ENCODE results near the gene CFH.
"Not testable (repeated sequence)": the region's sequence is repeated elsewhere in the genome, so short reads cannot be mapped to it uniquely, and the experiment has no call there.

The CFH gene

DNA sequence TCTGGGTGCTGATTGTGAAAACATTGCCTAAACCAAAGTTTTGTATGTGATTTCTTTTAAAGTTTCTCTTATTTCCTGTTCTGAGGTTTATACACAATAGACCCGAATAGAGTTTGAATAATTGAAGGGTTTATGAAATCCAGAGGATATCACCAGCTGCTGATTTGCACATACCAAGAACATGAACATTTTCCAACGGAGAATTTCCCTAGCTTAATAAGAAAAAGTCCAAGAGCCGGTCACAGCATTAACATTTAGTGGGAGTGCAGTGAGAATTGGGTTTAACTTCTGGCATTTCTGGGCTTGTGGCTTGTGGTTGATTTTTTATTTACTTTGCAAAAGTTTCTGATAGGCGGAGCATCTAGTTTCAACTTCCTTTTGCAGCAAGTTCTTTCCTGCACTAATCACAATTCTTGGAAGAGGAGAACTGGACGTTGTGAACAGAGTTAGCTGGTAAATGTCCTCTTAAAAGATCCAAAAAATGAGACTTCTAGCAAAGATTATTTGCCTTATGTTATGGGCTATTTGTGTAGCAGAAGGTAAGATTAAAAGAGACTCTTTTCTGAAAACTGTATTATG lies at the start of gene CFH:
Gene CFH, plus strand, starts transcription at position 407 of the 579 bp plus-strand sequence. Its CDS starts 75 bp downstream, at position 482.
- no peak for DNase-seq (ENCODE audit: low read depth in 1 of 2, low spot score in 1 of 2)

GRCh38 chr1:196603651-196604050 lies 48.2 kb upstream of the CFH start:
- no peak for DNase-seq (ENCODE audit: low read depth in 1 of 2, low spot score in 1 of 2)

DNA sequence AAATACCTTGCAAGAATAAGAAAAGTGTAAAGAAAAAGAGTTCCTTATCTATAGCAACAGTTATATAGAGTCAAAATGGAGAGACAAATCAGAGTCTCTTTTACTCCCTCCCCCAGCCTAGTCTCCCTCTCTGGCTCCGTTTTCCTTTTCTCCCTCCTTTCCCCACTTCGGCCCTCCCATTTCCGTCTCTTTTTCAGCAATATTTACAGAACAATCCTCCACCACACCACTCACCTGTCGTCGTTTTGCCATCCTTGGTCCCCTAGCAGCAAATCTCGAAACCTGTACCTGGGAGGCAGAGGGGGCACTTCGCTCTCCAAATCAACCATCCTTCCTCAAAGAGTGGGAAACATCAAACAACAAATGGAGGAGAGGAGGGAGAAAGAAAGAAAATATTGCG lies 43.9 kb upstream of the CFH start:
- DNase-seq (ENCODE audit: low read depth in 1 of 2, low spot score in 1 of 2) = no peak

- DNase-seq (ENCODE audit: low read depth in 1 of 2, low spot score in 1 of 2) = no peak
Observed at GRCh38 chr1:196608390-196609369, 43.2 kb upstream of the CFH start, which contains the start of gene KCNT2. KCNT2 (minus strand) TSS chr1:196608440; CDS start chr1:196608309, 131 bp downstream.

DNA sequence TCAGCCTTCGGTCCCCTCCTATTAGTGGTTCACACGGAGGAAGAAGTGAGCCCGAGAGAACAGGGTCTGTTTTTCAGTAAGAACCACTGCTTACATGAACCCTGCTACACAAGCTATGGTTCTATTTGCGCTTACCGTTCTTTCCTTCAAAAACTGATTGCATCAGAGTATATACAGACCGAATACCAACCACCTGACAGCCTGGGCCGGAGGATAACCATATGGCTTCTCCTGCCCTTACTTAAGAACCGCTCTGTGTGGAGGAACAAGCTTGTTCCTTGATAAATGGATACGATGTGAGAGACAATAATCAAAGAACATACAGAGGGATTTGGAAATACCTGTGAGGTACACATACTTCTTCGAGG lies 42.5 kb upstream of the CFH start:
- DNase-seq (ENCODE audit: low read depth in 1 of 2, low spot score in 1 of 2) = no peak

DNA sequence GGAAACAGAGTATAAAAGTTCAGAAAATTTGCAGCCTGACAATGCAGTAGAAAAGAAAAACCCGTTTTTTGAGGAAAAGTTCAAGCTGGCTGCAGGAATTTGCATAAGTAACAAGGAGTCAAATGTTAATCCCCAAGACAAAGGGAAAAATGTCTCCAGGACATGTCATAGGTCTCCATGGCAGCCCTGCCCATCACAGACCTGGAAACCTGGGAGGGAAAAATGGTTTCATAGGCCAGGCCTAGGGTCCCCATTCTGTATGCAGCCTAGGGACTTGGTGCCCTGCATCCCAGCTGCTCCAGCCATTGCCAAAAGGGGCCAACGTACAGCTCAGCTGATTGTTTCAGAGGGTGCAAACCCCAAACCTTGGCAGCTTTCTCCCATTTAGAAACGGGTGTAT lies 40.0 kb upstream of the CFH start:
- DNase-seq (ENCODE audit: low read depth in 1 of 2, low spot score in 1 of 2) = no peak

GRCh38 chr1:196619721-196620120 lies 32.1 kb upstream of the CFH start:
- no peak for DNase-seq (ENCODE audit: low read depth in 1 of 2, low spot score in 1 of 2)

DNA sequence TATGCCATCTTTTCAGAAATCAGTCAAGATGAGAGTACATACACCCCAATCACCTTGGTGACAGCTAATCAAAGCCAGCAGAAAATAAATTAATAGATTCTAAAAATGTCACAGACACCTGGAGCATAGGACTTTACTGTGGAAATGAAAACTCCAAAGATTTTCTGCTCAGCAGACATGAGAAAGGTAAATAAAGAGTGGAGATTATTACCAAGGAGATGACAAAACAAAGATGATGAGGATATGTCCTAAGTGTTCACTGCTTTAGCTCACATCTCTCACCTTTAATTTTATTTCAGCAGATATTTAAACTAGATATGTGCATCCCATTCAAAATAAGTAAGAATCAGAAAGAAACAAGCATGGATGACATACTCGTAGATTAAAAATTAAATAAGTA lies 28.8 kb upstream of the CFH start:
- no peak for DNase-seq (ENCODE audit: low read depth in 1 of 2, low spot score in 1 of 2)

DNA sequence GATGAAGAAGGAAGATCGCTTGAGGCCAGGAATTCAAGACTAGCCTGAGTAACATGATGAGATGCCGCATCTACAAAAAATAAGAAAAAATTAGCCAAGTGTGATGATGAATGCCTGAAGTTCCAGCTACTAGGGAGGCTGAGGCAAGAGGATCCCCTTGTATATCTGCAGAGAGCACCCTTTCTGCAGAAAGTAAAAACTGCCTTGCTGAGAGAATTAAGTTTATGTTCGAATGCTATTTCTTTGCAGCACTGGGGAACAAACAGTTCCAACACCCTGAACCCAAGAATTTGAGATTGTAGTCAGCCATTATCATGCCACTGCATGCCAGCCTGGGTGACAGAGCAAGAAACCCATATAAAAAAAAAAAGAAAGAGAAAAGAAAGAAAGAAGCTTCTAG lies 23.0 kb upstream of the CFH start:
- DNase-seq (ENCODE audit: low read depth in 1 of 2, low spot score in 1 of 2) = no peak

GRCh38 chr1:196637606-196638005 lies 14.2 kb upstream of the CFH start:
- no peak for DNase-seq (ENCODE audit: low read depth in 1 of 2, low spot score in 1 of 2)

- DNase-seq (ENCODE audit: low read depth in 1 of 2, low spot score in 1 of 2) = no peak
Observed at GRCh38 chr1:196638466-196638865, 13.4 kb upstream of the CFH start.

GRCh38 chr1:196639291-196639690 lies 12.6 kb upstream of the CFH start:
- not testable (repeated sequence) for DNase-seq (ENCODE audit: low read depth in 1 of 2, low spot score in 1 of 2)

DNA sequence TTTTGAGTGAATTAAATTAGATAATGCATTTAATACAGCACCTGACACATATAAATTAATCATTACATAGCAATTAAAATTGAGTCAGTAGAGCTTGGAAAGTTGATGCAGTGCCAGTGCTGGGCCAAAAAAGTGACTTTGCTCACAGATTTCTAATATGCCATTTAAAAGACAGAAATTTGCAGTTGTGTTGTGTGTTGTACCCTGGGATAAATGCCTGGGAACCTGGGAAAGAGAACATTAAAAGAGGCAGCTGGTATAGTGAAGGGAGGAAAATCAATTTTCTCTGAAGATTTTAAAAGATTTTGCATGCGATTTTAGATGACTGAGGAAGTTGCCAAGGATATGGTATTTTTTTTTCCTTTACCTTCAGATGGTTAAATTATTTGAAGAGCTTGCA lies 10.9 kb upstream of the CFH start:
- no peak for DNase-seq (ENCODE audit: low read depth in 1 of 2, low spot score in 1 of 2)

GRCh38 chr1:196649990-196650389 lies 1.9 kb upstream of the CFH start:
- DNase-seq (ENCODE audit: low read depth in 1 of 2, low spot score in 1 of 2) = no peak

DNA sequence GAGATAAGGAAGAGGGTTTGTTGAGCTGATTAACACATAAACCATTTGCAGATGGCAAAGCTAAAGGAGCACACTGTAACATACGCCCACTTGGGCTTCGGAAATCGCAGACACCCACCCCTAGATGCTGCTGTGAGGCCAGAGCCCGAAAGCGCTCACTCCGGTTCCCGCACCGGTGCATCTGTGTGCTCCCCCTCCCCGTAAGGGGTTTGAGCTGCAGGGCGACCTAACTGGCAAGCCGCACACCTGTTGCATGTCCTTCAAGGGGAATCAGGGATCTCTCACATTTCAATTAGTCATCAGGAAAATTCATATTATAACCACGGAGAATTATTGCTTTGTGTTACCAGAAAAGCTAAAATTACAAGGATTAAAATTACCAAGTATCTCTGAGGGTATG lies 1.4 kb upstream of the CFH start:
- DNase-seq (ENCODE audit: low read depth in 1 of 2, low spot score in 1 of 2) = no peak

DNA sequence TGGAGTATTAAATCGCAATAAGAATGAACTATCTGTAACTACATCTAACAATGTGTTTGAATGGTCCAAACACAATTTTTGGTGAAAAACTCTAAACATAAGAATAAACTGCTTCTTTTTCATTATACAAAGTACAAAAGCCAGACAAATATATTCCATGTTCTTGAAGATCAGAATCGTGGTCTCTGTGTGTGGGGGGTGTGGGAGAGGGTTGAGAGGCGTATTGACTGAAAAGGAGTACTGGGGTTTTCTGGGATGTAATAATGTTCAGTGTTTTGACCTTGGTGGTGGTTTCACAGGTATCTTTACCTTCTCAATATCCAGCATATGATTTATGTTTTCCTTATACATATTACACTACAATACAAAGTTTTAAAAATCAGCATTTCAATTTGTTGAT lies 764 bp upstream of the CFH start:
- no peak for DNase-seq (ENCODE audit: low read depth in 1 of 2, low spot score in 1 of 2)

DNA sequence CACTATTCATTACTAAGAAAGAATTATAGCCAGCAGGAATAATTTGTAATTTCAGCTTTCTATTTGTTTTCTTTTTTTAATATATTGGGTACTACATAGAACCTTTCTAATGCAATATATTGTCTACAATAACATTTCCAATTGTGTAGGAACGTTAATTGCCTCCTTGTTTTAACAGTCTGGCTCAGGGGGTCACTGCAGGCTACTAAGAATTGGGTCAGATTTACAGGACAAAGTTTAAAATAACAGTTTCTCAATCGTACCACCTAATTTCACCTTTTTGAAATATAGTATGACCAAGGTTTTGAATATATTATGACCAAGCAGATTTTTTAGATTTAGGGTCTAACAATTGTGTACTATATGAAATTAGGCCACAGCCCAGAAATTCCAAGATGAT lies 2.4 kb downstream of the CFH start:
- no peak for DNase-seq (ENCODE audit: low read depth in 1 of 2, low spot score in 1 of 2)

DNA sequence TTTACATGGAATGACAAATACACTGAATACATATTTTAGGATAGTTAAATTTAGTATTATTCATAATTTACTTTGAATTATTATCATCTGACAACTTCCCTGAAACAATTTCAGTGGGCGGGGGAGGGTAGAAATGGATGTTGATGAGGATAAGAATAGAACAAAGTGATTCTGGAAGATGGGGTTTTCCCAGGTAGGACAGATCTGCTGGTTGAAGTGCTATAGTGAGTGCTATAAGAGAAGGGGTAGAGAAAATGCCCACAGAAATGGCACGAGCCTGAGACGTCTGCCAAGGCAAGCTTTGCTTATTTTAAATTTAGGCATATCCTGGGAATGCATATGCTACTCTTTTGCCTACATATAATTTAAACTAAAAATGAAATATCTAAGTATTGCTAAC lies 3.2 kb downstream of the CFH start:
- no peak for DNase-seq (ENCODE audit: low read depth in 1 of 2, low spot score in 1 of 2)

DNA sequence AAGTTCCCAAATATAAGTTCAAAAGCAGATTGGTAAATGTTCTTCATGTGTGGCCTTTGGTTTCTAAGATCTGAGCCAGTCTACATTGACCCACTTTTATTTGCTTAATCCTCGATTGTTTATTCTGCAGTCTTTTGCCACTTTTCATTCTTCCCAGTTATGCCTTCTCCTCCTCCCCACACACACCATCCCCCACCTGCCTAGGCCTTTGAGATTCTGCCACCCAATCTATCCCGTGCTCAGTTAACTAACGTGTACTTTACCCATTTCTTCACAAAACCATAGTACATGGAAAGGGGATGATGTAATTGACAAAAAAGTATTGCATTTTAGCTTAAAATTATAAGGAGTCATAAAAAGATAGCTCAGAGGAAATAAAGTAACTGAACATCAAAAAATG lies 3.7 kb downstream of the CFH start:
- DNase-seq (ENCODE audit: low read depth in 1 of 2, low spot score in 1 of 2) = no peak

DNA sequence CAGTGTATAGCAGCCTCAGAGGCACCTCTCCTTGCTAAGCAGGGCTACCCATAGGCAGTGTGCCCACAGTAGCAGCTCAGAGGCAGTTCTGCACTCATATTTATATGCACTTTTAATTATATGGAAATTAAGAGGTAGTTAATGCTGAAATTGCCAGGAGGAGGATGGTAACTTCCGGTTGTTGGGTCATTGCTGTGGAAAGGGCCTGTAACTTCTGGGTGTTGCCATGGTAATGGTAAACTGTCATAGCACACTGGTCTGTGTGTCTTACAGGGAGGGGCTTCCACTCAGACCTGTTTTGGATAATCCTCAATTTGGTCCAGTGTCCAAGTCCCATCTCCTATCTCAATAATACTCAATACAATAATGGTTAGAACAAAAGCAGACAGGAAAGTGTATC lies 7.6 kb downstream of the CFH start:
- no peak for DNase-seq (ENCODE audit: low read depth in 1 of 2, low spot score in 1 of 2)

- no peak for DNase-seq (ENCODE audit: low read depth in 1 of 2, low spot score in 1 of 2)
Observed at GRCh38 chr1:196660272-196660671, 8.4 kb downstream of the CFH start.

- no peak for DNase-seq (ENCODE audit: low read depth in 1 of 2, low spot score in 1 of 2)
Observed at GRCh38 chr1:196660852-196661251, 9.0 kb downstream of the CFH start.

GRCh38 chr1:196661345-196661744 lies 9.5 kb downstream of the CFH start:
- no peak for DNase-seq (ENCODE audit: low read depth in 1 of 2, low spot score in 1 of 2)

All from activated T-helper 1 cell treated with anti-CD3 and anti-CD28 coated beads, Interleukin-2, amount 50 U/mL, for 16 hours (primary cell).